Urinary bladder (tissue), 4 donors: ENCODE results near the gene PAPPA2. TPM values are rescaled to one million over a fixed set of nuclear protein-coding genes. Genes with fewer than 3 reads are reported as not detected.

Experiments used
- DNase-seq: peaks from one replicate; pipeline ENCODE4 v3.0.0-alpha.2; 2015; ENCODE audit errors: extremely low spot score
- H3K27ac ChIP-seq: one replicate; pipeline ENCODE4 v1.5.1; 2013; ENCODE audit warnings: low read depth, mild to moderate bottlenecking, moderate library complexity
- H3K36me3 ChIP-seq: one replicate; pipeline ENCODE4 v1.6.1; 2013; ENCODE audit warnings: mild to moderate bottlenecking, moderate library complexity; ENCODE audit not compliant: insufficient read depth
- H3K4me1 ChIP-seq: one replicate; pipeline ENCODE4 v1.6.1; 2013; ENCODE audit warnings: mild to moderate bottlenecking, moderate library complexity; ENCODE audit not compliant: insufficient read depth
- H3K4me3 ChIP-seq: one replicate; pipeline ENCODE4 v1.5.1; 2013; ENCODE audit warnings: low read depth, low read length
- WGBS: extraction: QIAGEN DNeasy Blood & Tissue Kit; methylation state at CpG from one replicate; pipeline ENCODE4 v1.1.7; 2013; 5-methylcytosine and 5-hydroxymethylcytosine counted together
- polyA plus RNA-seq: library from polyadenylated mRNA; stranded (reverse); fragments of 200-250 nt; gene quantifications from one replicate; pipeline ENCODE4 v1.2.3, GENCODE V29; 2013
- total RNA-seq: library from RNA; depleted of rRNA; stranded (reverse); fragments of >200 nt; gene quantifications from one replicate; pipeline ENCODE4 v1.2.3, GENCODE V29; 2014
- donor health status: healthy with polysubstance abuse.
- donor health status: healthy.

The PAPPA2 gene
- total and polyA plus RNA-seq, 2 donors: 0.54 to 4.6 TPM

DNA sequence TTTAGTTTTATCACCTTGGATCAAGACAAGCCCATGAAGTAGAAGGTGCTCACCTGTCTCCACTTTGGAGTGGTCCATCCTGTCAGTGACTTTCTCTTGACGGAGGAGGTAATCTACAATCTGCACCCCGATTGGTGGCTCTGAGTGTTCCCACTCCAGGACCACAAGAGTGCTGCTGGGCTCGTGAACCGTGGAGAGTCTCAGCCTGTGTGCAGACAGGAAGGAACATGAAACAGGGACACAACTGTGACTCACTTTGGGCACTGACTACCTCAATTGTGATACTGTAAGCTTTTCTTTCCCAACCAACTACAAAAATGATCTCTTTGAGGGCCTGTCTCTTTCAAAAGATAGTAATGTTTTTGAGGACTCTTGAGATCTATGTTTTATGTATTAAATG lies 421.3 kb downstream of the PAPPA2 start:
- no peaks in the 10 kb centered on the region for H3K4me1 ChIP-seq
- no peaks in the 10 kb centered on the region for H3K36me3 ChIP-seq
- WGBS: 87% methylated on average over 4 of the region's 4 CpGs
- H3K4me3 ChIP-seq: no peak overlapping the region
- no peak for DNase-seq
- H3K27ac ChIP-seq: no peak overlapping the region

DNA sequence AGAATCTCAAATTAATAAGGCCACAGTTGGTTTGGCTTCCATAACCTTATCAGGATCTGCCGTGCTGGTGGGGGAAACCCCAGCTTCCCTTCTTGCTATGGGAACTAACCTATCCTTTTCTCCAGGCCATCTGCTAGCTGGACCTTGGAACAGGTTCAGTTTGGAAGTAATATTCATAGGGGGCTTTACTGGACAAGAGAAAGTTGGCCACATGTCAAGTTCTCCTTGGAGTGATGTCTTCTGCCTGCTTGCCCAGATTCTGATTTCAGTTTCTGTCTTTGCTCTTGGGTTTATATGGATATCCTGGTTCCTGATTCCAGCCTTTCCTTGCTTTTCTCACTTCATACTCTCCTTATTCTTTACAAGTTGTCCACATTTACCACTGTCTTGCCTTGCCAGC lies 421.9 kb downstream of the PAPPA2 start:
- no peak overlapping the region for H3K27ac ChIP-seq
- H3K36me3 ChIP-seq: no peaks in the 10 kb centered on the region
- H3K4me3 ChIP-seq: no peak overlapping the region
- WGBS: 62% methylated on average over 1 of the region's 1 CpG
- no peaks in the 10 kb centered on the region for H3K4me1 ChIP-seq
- DNase-seq: no peak

DNA sequence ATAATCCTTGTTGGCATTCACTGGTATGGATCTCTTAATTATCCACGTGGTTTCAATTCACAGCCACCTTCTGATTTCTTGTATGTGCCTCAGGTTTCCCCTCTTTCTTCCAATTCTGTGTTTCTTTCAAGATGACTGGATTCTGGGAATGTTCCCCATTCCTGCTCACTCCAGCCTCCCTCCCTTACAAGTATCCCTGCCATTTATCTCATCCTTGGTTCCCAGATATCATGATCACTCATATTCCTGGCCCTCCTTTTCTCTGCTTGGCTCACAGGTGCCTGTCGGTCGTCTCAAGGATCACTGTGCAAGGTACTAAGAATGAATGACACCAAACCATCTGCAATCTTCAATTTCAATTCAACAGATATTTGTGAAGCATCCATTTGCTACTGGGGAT lies 422.4 kb downstream of the PAPPA2 start:
- H3K4me3 ChIP-seq: no peak overlapping the region
- DNase-seq: no peak
- H3K4me1 ChIP-seq: no peaks in the 10 kb centered on the region
- H3K36me3 ChIP-seq: no peaks in the 10 kb centered on the region
- no peak overlapping the region for H3K27ac ChIP-seq
- 79% methylated on average over 3 of the region's 3 CpGs for WGBS

DNA sequence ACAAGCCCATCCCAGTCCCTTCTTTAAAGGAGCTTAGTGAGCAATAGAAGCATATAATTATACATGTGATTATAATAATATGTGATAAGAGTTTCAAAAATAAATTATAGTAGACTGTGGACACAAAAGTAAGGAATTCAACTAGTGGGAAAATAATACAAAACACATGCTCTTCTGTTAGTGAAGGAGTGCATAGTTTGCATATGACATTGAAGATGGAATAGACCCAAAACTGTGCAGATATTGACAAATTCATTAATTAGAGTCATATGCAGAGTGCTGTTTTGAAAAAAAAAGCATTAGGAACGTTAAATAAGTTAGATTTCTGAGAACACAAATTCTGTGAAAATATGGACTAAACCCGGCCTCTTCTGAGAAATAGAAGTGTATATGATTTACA lies 422.8 kb downstream of the PAPPA2 start:
- no peak overlapping the region for H3K4me3 ChIP-seq
- H3K4me1 ChIP-seq: no peaks in the 10 kb centered on the region
- no peak for DNase-seq
- 72% methylated on average over 2 of the region's 2 CpGs for WGBS
- no peaks in the 10 kb centered on the region for H3K36me3 ChIP-seq
- H3K27ac ChIP-seq: no peak overlapping the region

DNA sequence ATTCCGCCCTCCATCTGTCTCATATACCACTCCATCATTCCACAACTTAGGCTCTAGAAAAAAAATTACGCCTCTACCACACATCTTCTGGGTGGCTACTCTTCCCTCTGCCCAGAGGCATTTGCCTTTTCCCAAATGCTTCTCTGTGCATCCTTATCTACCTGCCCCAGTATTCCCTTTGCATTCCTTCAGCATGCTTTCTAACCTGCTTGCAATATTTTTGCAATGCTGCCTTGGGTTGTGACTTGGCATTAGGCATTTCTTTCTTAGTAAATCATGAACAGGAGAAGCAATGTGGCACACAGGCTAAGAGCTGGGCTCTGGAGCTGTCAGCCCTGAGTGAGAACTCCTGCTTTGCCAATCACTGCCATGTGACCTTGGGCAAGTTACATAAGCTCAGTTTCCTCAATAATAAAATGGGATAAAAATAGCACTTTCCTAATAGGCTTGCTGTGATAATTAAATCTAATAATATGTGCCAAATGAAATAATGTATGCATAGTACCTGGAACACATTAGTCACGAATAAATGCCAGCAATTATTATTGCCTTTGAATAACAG lies 425.6 kb downstream of the PAPPA2 start:
- H3K4me3 ChIP-seq: no peak overlapping the region
- no peaks in the 10 kb centered on the region for H3K4me1 ChIP-seq
- DNase-seq: no peak
- WGBS: 92% methylated on average over 3 of the region's 3 CpGs
- H3K36me3 ChIP-seq: no peaks in the 10 kb centered on the region
- H3K27ac ChIP-seq: no peak overlapping the region

DNA sequence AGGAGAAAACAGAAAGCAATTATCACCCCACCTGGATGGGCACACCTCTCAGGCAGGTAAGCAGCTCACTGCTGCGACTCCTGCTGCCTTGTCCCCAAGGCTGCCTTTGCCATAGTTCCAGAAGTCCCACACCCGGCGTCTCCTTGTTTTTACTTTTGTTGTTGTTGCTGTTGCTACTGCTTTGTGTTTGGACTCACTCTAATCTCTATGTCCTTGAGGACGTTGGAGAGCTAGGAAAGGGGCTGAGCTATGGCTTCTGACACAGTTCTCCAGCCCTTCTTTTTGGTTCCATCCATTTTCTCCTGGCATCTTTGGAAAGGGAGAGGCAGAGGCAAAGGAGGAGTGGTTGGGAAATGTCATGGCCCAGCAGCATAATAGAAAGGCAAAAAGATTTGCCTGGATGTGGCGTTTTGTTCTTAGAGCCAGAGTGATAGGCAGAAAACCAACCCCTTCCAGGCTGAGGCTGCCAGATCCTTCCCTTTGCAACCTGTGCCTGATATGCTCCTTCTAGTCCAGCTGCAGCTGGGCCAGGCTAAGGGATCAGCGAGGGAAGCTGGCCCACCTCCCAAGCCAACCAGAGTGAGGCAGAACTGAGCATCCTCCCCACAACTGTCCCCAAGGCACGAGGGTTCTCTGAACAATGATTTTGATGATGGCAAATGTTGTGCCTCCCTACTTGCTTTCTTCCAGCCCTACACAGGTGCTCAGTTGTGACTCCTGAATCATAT lies 430.8 kb downstream of the PAPPA2 start:
- no peak overlapping the region for H3K27ac ChIP-seq
- no peak overlapping the region for H3K4me3 ChIP-seq
- H3K4me1 ChIP-seq: no peaks in the 10 kb centered on the region
- DNase-seq: no peak
- 68% methylated on average over 7 of the region's 7 CpGs for WGBS
- no peaks in the 10 kb centered on the region for H3K36me3 ChIP-seq

DNA sequence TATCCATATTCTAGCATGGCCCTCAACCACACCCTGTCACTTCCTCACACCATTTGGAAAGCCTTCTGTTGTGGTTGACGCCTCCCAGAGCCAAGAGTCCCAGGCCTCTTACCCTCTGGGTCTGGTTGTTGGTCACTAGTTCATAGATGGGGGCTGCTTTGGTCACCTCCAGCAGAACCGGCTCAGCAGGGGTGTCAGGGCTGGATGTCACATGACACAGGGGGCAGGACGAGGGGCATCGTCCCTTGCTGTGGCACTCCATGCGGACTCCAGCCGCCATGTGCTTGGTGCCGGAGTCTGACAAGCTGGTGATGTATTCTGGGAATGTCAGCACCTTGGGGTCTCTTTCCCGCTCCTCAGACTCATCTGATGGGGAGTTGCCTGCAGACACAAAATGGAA lies 431.5 kb downstream of the PAPPA2 start:
- WGBS: 90% methylated on average over 8 of the region's 8 CpGs
- Histone ChIP-seq H3K4me1 (no peaks in the 10 kb centered on the region), H3K36me3 (no peaks in the 10 kb centered on the region), H3K27ac (no peak overlapping the region), H3K4me3 (no peak overlapping the region)
- DNase-seq: no peak
